ENCODE measurements around the gene AKIRIN2. TPM values are rescaled to one million over a fixed set of nuclear protein-coding genes. Genes with fewer than 3 reads are reported as not detected.

The AKIRIN2 gene
- total and polyA plus RNA-seq, 10 of the 15 experiments (the other 5 are each of a cell fraction or from before 2014, with no cell fraction given): 12.7 to 82.2 (median 42.6) TPM

- TF ChIP-seq ZBTB33 (IDR thresholded peaks at IDR 0.05) (no peak), NFYB (IDR thresholded peaks at IDR 0.05; ENCODE audit: insufficient read depth, low read depth, low read length) (no peak), SMC3 (IDR thresholded peaks at IDR 0.05; ENCODE audit: borderline replicate concordance, low read length) (no peak), CBX3 (IDR thresholded peaks at IDR 0.05; ENCODE audit: borderline replicate concordance, low read depth) (no peak), HCFC1 (IDR thresholded peaks at IDR 0.05; ENCODE audit: low read length) (no peak), ZNF24 (IDR thresholded peaks at IDR 0.05) (no peak), CHD4 (IDR thresholded peaks at IDR 0.05) (no peak), PRDM15 (CRISPR knock-in tag; IDR thresholded peaks at IDR 0.05) (no peak), NRF1 (conservative IDR thresholded peaks at IDR 0.05; ENCODE audit: low read depth, low read length) (no peak), ATF2 (IDR thresholded peaks at IDR 0.05; ENCODE audit: low read length) (peak; percentile 60; the same call in 1 of the 2 replicates), BHLHE40 (IDR thresholded peaks at IDR 0.05; ENCODE audit: borderline replicate concordance in 1 of 2, low read depth in 2 of 2, low read length in 1 of 2) (no peak), EED (IDR thresholded peaks at IDR 0.05; ENCODE audit: low read depth) (no peak), RFX5 (IDR thresholded peaks at IDR 0.05; ENCODE audit: low read depth, low read length) (no peak), HDGF (IDR thresholded peaks at IDR 0.05) (no peak), POLR2A (IDR thresholded peaks at IDR 0.05; ENCODE audit: low read depth, low read length) (no peak), NFIC (IDR thresholded peaks at IDR 0.05; ENCODE audit: low read depth, low read length) (peak; percentile 86), RELB (IDR thresholded peaks at IDR 0.05; ENCODE audit: low read depth) (peak; percentile 49; the same call in 1 of the 2 replicates), BCLAF1 (IDR thresholded peaks at IDR 0.05) (no peak), FOXM1 (IDR thresholded peaks at IDR 0.05; ENCODE audit: low read depth, low read length) (peak; percentile 71; the same call in 1 of the 2 replicates), ASH2L (IDR thresholded peaks at IDR 0.05; ENCODE audit: borderline replicate concordance, low read depth) (no peak)
Measured at GRCh38 chr6:87698547-87699006, 3.5 kb downstream of the AKIRIN2 start (continued).

Data from GM12878 (cell line).